ENCODE measurements around the gene KATNAL1. TPM values are rescaled to one million over a fixed set of nuclear protein-coding genes. Genes with fewer than 3 reads are reported as not detected.

KATNAL1 gene
- total RNA-seq, 4 donors from 2014 or later = 22.2 to 41.4 (median 28.4) TPM

GRCh38 chr13:30346789-30347167 is 39.4 kb upstream of the KATNAL1 start:
- TF ChIP-seq CTCF (IDR thresholded peaks at IDR 0.05; ENCODE audit: low read depth) = no peak

DNA sequence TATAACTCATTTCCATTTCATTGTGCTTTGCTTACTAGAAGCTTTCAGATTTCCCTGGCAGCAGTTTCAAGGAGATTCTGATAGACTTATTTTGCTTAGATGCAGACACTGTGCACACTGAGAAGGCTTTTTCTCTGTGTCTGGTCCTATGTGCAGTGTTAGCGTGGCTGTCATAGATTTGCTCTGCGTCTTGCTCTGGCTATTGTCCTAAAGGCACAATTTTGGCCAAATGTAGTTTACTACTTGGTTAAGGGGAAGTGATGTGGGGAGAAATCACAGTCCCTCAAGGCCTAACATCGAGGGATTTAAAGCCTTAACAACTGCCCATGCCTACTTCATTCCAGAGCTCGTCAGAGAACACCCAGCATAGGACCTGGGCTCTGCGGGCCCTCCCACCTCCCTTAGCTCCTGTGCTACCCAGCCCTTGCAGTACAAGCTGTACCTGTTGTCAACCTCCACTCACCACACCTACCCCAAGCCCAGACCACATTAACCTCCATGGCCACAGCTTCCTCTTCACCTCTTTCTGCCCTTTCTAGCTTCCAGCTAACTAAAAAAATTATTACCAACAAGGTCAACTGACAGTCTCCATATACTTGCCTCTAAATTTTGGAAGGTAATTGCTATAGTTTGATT is 38.9 kb upstream of the KATNAL1 start:
- no peak for TF ChIP-seq CTCF (IDR thresholded peaks at IDR 0.05; ENCODE audit: low read depth)

DNA sequence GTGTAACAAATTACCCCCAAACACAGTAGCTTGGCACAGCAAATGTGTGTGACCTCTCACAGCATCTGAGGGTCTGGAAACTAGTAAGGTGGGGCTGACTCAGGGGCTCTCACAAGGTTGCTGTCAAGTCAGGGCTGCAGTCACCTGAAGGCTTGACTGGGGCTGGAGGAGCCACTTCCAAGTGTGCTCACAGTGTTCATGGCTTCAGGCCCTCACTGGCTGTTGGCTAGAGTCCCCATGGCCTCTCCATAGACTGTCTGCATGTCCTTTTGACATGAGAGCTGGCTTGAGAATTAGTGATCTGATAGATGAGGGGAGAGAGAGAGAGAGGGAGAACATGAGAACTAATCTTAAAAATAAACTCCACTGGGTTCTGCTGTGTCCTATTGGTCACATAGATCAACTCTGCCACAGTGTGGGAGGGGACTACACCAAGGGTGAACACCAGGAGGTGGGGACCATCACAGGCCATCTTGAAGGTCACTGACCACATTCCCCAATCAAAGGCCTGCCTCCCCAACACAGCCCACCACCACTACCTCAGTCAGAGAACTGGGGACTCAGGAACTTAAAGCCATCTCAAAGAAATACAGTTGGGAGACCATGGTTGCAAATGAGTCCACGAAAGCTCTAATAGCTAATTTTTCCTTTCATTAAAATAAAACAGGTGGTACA is 38.2 kb upstream of the KATNAL1 start:
- no peak for TF ChIP-seq CTCF (IDR thresholded peaks at IDR 0.05; ENCODE audit: low read depth)

GRCh38 chr13:30341815-30342570 is 34.6 kb upstream of the KATNAL1 start:
- no peak for TF ChIP-seq CTCF (IDR thresholded peaks at IDR 0.05; ENCODE audit: low read depth)

DNA sequence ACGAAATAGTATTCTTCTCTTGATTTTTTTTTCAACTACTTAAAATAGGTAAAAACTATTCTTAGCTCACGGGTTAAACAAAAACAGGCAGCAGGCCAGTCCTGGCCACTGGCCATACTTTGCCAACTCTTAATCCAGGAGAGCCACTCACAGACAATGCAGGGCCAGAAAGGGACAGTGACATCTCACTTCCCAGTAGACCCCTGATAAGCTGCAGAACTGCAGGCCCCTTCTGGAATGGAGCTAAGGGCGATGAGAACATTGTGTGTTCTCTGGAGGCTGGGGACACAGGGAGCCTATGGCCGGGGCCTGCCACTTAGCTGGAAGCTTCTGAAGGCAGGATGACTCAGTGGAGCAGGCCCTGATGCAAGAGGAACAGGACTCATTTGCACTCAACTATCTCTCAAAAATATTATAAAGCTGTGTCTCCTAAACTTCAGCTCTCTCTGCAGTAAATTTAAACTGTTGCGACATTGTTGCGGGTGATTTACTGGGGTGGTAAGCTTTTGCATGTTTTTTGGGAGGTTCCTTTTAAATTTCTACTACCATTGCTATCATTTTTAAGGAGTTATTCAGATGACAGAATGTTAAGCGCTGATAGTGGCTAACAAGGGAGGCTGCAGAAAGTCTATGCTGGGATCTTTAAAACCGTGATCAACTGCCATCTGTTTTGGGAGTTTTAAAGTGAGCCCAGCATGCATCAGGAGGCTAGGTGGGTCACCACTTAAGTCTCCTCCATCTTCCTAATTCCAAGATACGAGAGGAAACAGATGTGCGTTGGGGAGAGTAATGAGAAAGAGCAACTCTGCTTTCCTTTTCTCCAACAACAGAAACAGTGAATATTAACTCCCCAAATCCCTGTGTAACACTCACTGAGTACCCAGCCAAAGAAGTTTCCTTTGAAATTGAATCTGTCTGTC is 33.2 kb upstream of the KATNAL1 start:
- TF ChIP-seq CTCF (IDR thresholded peaks at IDR 0.05; ENCODE audit: low read depth) = no peak

DNA sequence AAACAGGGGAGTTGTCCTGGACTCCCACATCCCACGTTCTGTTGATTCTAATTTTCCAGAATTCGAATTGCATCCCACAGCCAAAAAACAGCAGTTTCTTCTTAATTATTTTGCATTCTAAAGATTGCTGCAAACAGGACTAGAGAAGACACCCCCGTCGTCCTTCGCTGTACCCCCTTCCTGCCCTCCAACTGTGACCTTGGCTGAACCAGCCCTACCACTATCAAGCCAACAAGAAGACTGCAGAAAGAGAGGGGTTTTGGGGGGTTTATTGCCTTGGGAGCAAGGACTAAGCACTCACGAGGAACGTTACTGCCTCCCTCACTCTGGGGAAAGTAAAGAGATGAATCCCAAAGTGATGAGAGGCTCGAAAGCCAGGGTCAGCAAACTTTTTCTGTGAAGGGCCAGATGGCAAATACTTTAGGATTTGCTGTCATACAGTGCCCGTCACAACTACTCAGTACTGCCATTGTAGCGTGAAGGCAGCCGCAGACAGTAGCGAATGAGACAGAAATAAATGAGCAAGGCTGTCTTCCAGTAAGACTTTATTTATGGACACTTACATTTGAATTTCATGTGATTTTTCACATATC is 32.5 kb upstream of the KATNAL1 start:
- TF ChIP-seq CTCF (IDR thresholded peaks at IDR 0.05; ENCODE audit: low read depth) = no peak

Measured in subcutaneous adipose tissue (tissue), 4 donors.